NT2/D1 (cell line): ENCODE data around the gene ATP6V0B.

ENCODE experiments used
- DNase-seq: peaks from one replicate; pipeline ENCODE4 v3.0.0-alpha.2; 2011; ENCODE audit warnings: low read depth, low spot score
- H3K27me3 ChIP-seq: 2 replicates; pipeline ENCODE4 v1.6.0; 2011; ENCODE audit warnings: mild to moderate bottlenecking; ENCODE audit not compliant: insufficient read length, insufficient read depth
- H3K36me3 ChIP-seq: 2 replicates; pipeline ENCODE4 v1.6.1; 2011; ENCODE audit warnings: mild to moderate bottlenecking, low read length, mixed read lengths; ENCODE audit not compliant: insufficient read depth, insufficient read length
- H3K4me1 ChIP-seq: 2 replicates; pipeline ENCODE4 v1.5.1; 2011; ENCODE audit not compliant: insufficient read depth, insufficient read length
- H3K4me3 ChIP-seq: 2 replicates; pipeline ENCODE4 v1.5.1; 2011; ENCODE audit warnings: low read depth; ENCODE audit not compliant: insufficient read length
- H3K9ac ChIP-seq: 2 replicates; pipeline ENCODE4 v1.6.0; 2011; ENCODE audit warnings: low read depth; ENCODE audit not compliant: insufficient read length
- H3K9me3 ChIP-seq: 2 replicates; pipeline ENCODE4 v1.5.1; 2011; ENCODE audit warnings: mild to moderate bottlenecking, low read length; ENCODE audit not compliant: insufficient read depth
- SUZ12 ChIP-seq: IDR thresholded peaks from 2 replicates; pipeline ENCODE4 v1.6.1; 2011; ENCODE audit not compliant: insufficient read length, insufficient read depth; ENCODE audit errors: extremely low read depth
- YY1 ChIP-seq: IDR thresholded peaks from 2 replicates; pipeline ENCODE4 v1.6.1; 2011; ENCODE audit not compliant: insufficient read length, insufficient read depth
- ZNF274 ChIP-seq: IDR thresholded peaks from 2 replicates; pipeline ENCODE4 v1.6.1; 2011; ENCODE audit warnings: mild to moderate bottlenecking, low read depth, low read length

Gene ATP6V0B

DNA sequence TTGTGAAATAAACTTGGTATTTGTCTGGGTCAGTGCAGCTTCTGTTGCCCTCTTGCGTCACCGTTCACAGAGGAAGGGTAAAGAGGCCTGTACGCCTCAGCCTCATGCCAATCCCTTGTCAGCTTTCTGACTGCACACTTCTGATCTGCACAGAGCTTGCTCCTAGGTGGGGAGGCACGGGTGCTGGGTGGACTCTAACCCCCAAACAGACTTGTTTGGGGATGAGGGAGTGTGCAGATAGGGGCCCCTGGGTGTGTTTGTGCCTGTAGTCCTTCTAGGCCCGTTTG, 3.4 kb downstream of the ATP6V0B start:
- Histone ChIP-seq H3K4me3 (peak overlapping the region; percentile 64), H3K9ac (peak overlapping the region; percentile 86), H3K36me3 (peaks cover 62% of the 10 kb centered on the region), H3K27me3 (no peaks in the 10 kb centered on the region), H3K4me1 (peaks cover 26% of the 10 kb centered on the region), H3K9me3 (no peaks in the 10 kb centered on the region)
- no peak for TF ChIP-seq SUZ12
- TF ChIP-seq ZNF274: no peak
- no peak for TF ChIP-seq YY1
- no peak for DNase-seq

DNA sequence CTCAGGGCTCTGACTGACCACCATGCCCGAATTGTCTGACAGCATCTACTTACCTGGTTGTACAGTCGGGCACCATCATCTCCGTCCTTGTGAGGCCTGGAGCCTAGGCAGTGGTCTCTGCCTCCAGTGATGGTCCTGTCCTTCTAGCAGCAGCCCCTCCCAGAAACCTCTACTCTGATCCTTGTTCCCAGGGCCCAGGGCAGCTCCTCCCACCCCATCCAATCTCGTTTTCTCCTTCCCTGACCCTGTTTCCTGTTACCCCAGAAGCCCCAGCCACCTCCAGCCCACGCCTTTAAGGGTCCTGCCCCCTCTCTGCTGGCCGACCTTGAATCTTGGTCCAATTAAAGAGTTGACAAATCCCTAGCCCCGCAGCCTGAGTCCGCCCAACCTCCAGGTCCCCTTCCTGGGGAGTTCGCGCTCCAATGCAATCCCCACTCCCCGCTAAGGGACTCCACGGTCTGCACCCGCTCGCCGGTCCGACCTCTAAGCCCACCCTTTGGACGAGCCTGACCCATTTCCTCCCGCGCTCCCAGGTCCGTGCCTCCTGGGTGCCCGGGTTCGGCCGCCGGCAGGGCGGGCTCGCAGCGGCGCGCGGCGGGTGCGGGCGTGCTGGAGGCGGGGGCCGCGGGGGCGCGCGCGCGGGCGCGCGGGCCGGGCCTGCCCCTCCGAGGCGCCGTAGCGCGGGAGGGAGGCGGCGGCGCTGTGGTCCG, 3.9 kb downstream of the ATP6V0B start, which contains the start of gene B4GALT2:
Gene B4GALT2, plus strand, starts transcription at position 660 of the 710 bp plus-strand sequence. CDS start 1,951 bp downstream, outside the sequence.
- TF ChIP-seq ZNF274 (no peak), YY1 (no peak), SUZ12 (no peak)
- H3K27me3 ChIP-seq: no peaks in the 10 kb centered on the region
- peaks cover 26% of the 10 kb centered on the region for H3K4me1 ChIP-seq
- H3K9me3 ChIP-seq: no peaks in the 10 kb centered on the region
- H3K4me3 ChIP-seq: peak within 1 kb of the TSS; percentile 64
- H3K9ac ChIP-seq: peak within 1 kb of the TSS; percentile 86
- H3K36me3 ChIP-seq: peaks cover 62% of the 10 kb centered on the region
- no peak for DNase-seq

GRCh38 chr1:43979261-43979527, 4.4 kb downstream of the ATP6V0B start:
- Histone ChIP-seq H3K4me1 (peaks cover 30% of the 10 kb centered on the region), H3K9me3 (no peaks in the 10 kb centered on the region), H3K9ac (peak overlapping the region; percentile 81), H3K27me3 (no peaks in the 10 kb centered on the region), H3K4me3 (peak overlapping the region; percentile 64), H3K36me3 (peaks cover 66% of the 10 kb centered on the region)
- DNase-seq: no peak
- TF ChIP-seq SUZ12 (no peak), YY1 (no peak), ZNF274 (no peak)

GRCh38 chr1:43979528-43980254, 4.9 kb downstream of the ATP6V0B start:
- Histone ChIP-seq H3K9me3 (no peaks in the 10 kb centered on the region), H3K9ac (peak overlapping the region; percentile 81), H3K36me3 (peaks cover 70% of the 10 kb centered on the region), H3K4me1 (peaks cover 30% of the 10 kb centered on the region), H3K4me3 (peak overlapping the region; percentile 53), H3K27me3 (no peaks in the 10 kb centered on the region)
- TF ChIP-seq YY1 (no peak), ZNF274 (no peak), SUZ12 (no peak)
- no peak for DNase-seq

- no peak for DNase-seq
- H3K27me3 ChIP-seq: no peaks in the 10 kb centered on the region
- H3K4me1 ChIP-seq: peaks cover 30% of the 10 kb centered on the region
- H3K9ac ChIP-seq: peak overlapping the region; percentile 81
- peak overlapping the region; percentile 53 for H3K4me3 ChIP-seq
- no peaks in the 10 kb centered on the region for H3K9me3 ChIP-seq
- H3K36me3 ChIP-seq: peaks cover 78% of the 10 kb centered on the region
- TF ChIP-seq SUZ12 (no peak), YY1 (no peak)
Measured at GRCh38 chr1:43980255-43981134, 5.7 kb downstream of the ATP6V0B start.

GRCh38 chr1:43981135-43981491, 6.4 kb downstream of the ATP6V0B start:
- H3K9me3 ChIP-seq: no peaks in the 10 kb centered on the region
- no peak for DNase-seq
- H3K36me3 ChIP-seq: peaks cover 80% of the 10 kb centered on the region
- TF ChIP-seq SUZ12 (no peak), ZNF274 (no peak)
- peaks cover 27% of the 10 kb centered on the region for H3K4me1 ChIP-seq
- no peak overlapping the region for H3K4me3 ChIP-seq
- H3K27me3 ChIP-seq: no peaks in the 10 kb centered on the region
- peak overlapping the region; percentile 12 for H3K9ac ChIP-seq

- TF ChIP-seq ZNF274 (no peak), SUZ12 (no peak), YY1 (no peak)
- Histone ChIP-seq H3K9me3 (no peaks in the 10 kb centered on the region), H3K4me3 (no peak overlapping the region), H3K4me1 (peaks cover 27% of the 10 kb centered on the region), H3K9ac (no peak overlapping the region), H3K36me3 (peaks cover 80% of the 10 kb centered on the region), H3K27me3 (no peaks in the 10 kb centered on the region)
- no peak for DNase-seq
Measured at GRCh38 chr1:43981636-43982035, 6.9 kb downstream of the ATP6V0B start.
